Left ventricle myocardium inferior (tissue), 1 donor: ENCODE measurements around the gene PRF1. TPM values are rescaled to one million over a fixed set of nuclear protein-coding genes. Genes with fewer than 3 reads are reported as not detected.

Experiments used
- DNase-seq: peaks from one replicate; pipeline ENCODE4 v3.0.0-alpha.2; 2020
- H3K27ac ChIP-seq: fragments of 200-600 bp; replicated peaks from 2 replicates; pipeline ENCODE4 v1.8.0; 2021
- H3K27me3 ChIP-seq: fragments of 200-600 bp; 2 replicates; pipeline ENCODE4 v1.8.0; 2021; ENCODE audit warnings: low read depth
- H3K36me3 ChIP-seq: fragments of 200-600 bp; 2 replicates; pipeline ENCODE4 v1.8.0; 2021
- H3K4me1 ChIP-seq: fragments of 200-600 bp; 2 replicates; pipeline ENCODE4 v1.8.0; 2021
- H3K4me3 ChIP-seq: fragments of 200-600 bp; 2 replicates; pipeline ENCODE4 v1.8.0; 2021; ENCODE audit warnings: mild to moderate bottlenecking, moderate library complexity
- H3K9me3 ChIP-seq: fragments of 200-600 bp; replicated peaks from 2 replicates; pipeline ENCODE4 v1.8.0; 2021
- intact Hi-C: fragments of 100-400 bp; cut with micrococcal nuclease; formaldehyde crosslinking; loops from one replicate; pipeline ENCODE4 v1.11.0; 2022
- total RNA-seq: library from RNA; stranded (reverse); fragmentation: NEBNext Ultra II Directional; extraction: Animal tissue kit (Norgen Biotek cat#: 25700); gene quantifications from one replicate; pipeline ENCODE4 v1.2.1, GENCODE V29; 2021
- TF ChIP-seq, protein P1 (sequence below): fragments of 200-600 bp; IDR thresholded peaks from 2 replicates; pipeline ENCODE4 v1.8.0; 2021; ENCODE audit warnings: antibody characterized with exemption, mild to moderate bottlenecking, borderline replicate concordance
- donor health status: DM: no; HTN: yes; CAD: no; lungs with severe emphysema.

The PRF1 gene
- total RNA-seq, 1 donor from 2014 or later, result 2.6 TPM

GRCh38 chr10:70551466-70551865 lies 51.1 kb downstream of the PRF1 start:
- H3K27ac ChIP-seq, result peak overlapping the region; percentile 3
- no peak overlapping the region for H3K4me3 ChIP-seq
- DNase-seq, result no peak
- no peaks in the 10 kb centered on the region for H3K9me3 ChIP-seq
- peaks cover 31% of the 10 kb centered on the region for H3K36me3 ChIP-seq
- H3K27me3 ChIP-seq, result no peaks in the 10 kb centered on the region
- H3K4me1 ChIP-seq, result peaks cover 21% of the 10 kb centered on the region
- intact Hi-C loops, result loop anchor here (5.0 kb wide), 1 partner anchor 331 kb away; no protein-coding TSS in a partner anchor
- TF ChIP-seq, protein P1, sequence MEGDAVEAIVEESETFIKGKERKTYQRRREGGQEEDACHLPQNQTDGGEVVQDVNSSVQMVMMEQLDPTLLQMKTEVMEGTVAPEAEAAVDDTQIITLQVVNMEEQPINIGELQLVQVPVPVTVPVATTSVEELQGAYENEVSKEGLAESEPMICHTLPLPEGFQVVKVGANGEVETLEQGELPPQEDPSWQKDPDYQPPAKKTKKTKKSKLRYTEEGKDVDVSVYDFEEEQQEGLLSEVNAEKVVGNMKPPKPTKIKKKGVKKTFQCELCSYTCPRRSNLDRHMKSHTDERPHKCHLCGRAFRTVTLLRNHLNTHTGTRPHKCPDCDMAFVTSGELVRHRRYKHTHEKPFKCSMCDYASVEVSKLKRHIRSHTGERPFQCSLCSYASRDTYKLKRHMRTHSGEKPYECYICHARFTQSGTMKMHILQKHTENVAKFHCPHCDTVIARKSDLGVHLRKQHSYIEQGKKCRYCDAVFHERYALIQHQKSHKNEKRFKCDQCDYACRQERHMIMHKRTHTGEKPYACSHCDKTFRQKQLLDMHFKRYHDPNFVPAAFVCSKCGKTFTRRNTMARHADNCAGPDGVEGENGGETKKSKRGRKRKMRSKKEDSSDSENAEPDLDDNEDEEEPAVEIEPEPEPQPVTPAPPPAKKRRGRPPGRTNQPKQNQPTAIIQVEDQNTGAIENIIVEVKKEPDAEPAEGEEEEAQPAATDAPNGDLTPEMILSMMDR, result no peak

DNA sequence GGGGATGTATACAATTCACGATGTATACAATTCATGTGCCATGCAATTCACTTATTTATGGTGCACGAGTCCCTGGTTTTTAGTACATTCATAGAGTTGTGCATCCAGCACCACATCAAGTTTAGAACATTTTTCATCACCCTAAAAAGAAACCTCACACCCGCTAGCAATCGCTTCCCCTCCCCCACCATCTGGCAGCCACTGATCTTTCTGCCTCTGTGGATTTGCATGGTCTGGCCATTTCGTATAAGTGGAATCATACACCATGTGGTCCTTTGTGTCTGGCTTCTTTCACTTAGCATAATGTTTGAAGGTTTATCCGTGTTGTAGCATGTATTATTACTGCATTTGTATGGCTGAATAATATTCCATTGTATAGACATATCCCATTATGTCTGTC lies 52.1 kb downstream of the PRF1 start:
- TF ChIP-seq, protein P1, result no peak
- intact Hi-C loops, result loop anchor here (5.0 kb wide), 1 partner anchor 332 kb away; no protein-coding TSS in a partner anchor
- Histone ChIP-seq H3K27me3 (no peaks in the 10 kb centered on the region), H3K9me3 (no peaks in the 10 kb centered on the region), H3K4me3 (no peak overlapping the region), H3K4me1 (peaks cover 21% of the 10 kb centered on the region), H3K27ac (no peak overlapping the region), H3K36me3 (peaks cover 31% of the 10 kb centered on the region)
- no peak for DNase-seq

GRCh38 chr10:70549962-70550458 lies 52.5 kb downstream of the PRF1 start:
- intact Hi-C loops, result loop anchor here (5.0 kb wide), 1 partner anchor 332 kb away; no protein-coding TSS in a partner anchor
- H3K27ac ChIP-seq, result no peak overlapping the region
- H3K4me3 ChIP-seq, result no peak overlapping the region
- H3K27me3 ChIP-seq, result no peaks in the 10 kb centered on the region
- TF ChIP-seq, protein P1, result peak; percentile 95
- H3K36me3 ChIP-seq, result peaks cover 31% of the 10 kb centered on the region
- H3K4me1 ChIP-seq, result peaks cover 21% of the 10 kb centered on the region
- peak; percentile 62 for DNase-seq
- no peaks in the 10 kb centered on the region for H3K9me3 ChIP-seq

GRCh38 chr10:70549351-70549961 lies 53.1 kb downstream of the PRF1 start:
- H3K27me3 ChIP-seq, result no peaks in the 10 kb centered on the region
- H3K27ac ChIP-seq, result no peak overlapping the region
- intact Hi-C loops, result no loop called here
- H3K36me3 ChIP-seq, result peaks cover 31% of the 10 kb centered on the region
- no peaks in the 10 kb centered on the region for H3K9me3 ChIP-seq
- peaks cover 21% of the 10 kb centered on the region for H3K4me1 ChIP-seq
- TF ChIP-seq, protein P1, result no peak
- no peak overlapping the region for H3K4me3 ChIP-seq
- DNase-seq, result no peak

Other genes with a start within 250 kb of the PRF1 start
- 75.4 TPM for gene LRRC20, start 220.1 kb downstream of the PRF1 start, total RNA-seq
- gene EIF4EBP2, start 198.6 kb downstream of the PRF1 start, total RNA-seq, result 75.1 TPM
- gene NODAL, start 161.1 kb downstream of the PRF1 start, total RNA-seq, result 0.16 TPM
- gene PALD1, start 124.0 kb downstream of the PRF1 start, total RNA-seq, result 5.1 TPM
- 0.47 TPM for gene ADAMTS14, start 69.8 kb upstream of the PRF1 start, total RNA-seq
- not detected for gene TBATA, start 182.6 kb upstream of the PRF1 start, total RNA-seq
- 8.2 TPM for gene SGPL1, start 213.2 kb upstream of the PRF1 start, total RNA-seq